DMS 273 (cell line): Measurements from ENCODE around the gene TCF3.
"Not testable (repeated sequence)": the region's sequence is repeated elsewhere in the genome, so short reads cannot be mapped to it uniquely, and the experiment has no call there.

Experiments used
- DNase-seq: peaks from one replicate; lab custom pipeline; 2025; ENCODE audit not compliant: unreplicated experiment; lab: John Stamatoyannopoulos, UW

TCF3 gene

GRCh38 chr19:1672769-1673644 is 20.6 kb upstream of the TCF3 start:
- DNase-seq, result no peak

DNA sequence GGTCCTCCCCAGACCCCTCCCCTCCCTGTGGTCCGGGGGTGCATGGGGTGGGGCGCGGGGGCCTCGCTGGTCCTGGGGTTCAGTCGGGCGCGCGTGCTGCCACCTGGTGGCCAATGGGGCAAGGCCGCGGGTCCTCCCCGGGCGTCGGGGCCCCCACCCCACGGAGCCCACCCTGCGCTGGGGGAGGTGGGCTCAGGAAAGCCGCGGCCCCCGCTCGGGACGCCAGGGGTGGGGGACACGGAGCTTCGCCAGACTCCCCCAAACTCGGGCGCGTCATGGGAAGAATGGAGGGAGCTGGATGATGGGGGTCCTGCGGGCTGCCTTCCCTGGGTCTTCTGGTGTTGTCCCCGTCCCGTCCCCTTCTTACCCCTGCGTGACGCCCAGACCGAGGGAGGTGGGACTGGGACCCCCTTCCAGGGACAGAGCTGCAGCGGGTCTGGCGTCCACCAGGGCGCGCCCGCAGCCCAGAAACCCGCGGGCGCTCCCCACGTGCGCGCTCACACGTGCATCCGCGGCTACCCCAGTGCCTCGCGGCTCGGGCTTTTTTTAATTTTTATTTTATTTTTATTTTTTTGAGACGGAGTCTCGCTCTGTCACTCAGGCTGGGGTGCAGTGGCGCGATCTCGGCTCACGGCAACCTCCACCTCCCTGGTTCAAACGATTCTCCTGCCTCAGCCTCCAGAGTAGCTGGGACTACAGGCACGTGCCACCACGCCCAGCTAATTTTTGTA is 19.8 kb upstream of the TCF3 start:
- peak; percentile 83 for DNase-seq

GRCh38 chr19:1671716-1672037 is 19.3 kb upstream of the TCF3 start:
- DNase-seq, result peak; percentile 70

- not testable (repeated sequence) for DNase-seq
Observed at GRCh38 chr19:1670747-1671146, 18.3 kb upstream of the TCF3 start.

GRCh38 chr19:1668486-1669270 is 16.3 kb upstream of the TCF3 start:
- DNase-seq, result peak; percentile 82

DNA sequence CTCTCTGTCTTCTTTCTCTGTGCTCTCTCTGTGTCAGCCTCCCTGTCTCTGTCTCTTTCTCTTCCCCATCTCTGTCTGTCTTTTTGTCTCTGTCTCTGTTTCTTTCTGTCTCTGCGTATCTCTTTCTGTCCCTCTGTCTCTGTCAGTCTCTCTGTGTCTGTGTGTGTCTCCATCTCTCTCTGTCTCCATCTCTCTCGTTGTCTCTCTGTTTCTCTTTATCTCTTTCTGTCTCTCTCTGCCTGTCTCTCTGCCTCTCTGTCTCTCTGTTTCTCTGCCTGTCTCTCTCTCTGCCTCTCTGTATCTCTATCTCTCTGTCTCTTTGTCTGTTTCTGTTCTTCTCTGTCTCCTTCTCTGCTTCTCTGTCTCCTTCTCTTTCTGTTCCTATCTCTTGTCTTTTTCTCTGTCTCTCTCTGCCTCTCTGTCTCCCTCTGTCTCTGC is 15.7 kb upstream of the TCF3 start:
- DNase-seq, result no peak

GRCh38 chr19:1665565-1666047 is 13.2 kb upstream of the TCF3 start:
- DNase-seq, result no peak

- DNase-seq, result no peak
Observed at GRCh38 chr19:1663852-1664251, 11.4 kb upstream of the TCF3 start.

- DNase-seq, result not testable (repeated sequence)
Observed at GRCh38 chr19:1663227-1663626, 10.8 kb upstream of the TCF3 start.

GRCh38 chr19:1661995-1662394 is 9.6 kb upstream of the TCF3 start:
- DNase-seq, result no peak

DNA sequence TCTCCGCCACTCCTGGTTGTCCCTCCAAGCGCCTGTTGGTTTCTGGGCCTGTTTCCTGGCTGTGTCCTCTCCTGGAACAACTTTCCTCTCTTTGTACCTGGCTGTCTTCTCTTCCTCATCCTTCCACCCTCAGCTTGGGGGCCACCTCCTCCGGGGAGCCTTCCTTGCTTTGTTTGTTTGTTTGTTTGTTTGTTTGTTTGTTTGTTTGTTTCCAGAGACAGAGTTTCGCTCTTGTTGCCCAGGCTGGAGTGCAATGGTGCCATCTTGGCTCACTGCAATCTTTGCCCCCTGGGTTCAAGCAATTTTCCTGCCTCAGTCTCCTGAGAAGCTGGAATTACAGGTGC is 6.6 kb upstream of the TCF3 start:
- no peak for DNase-seq

DNA sequence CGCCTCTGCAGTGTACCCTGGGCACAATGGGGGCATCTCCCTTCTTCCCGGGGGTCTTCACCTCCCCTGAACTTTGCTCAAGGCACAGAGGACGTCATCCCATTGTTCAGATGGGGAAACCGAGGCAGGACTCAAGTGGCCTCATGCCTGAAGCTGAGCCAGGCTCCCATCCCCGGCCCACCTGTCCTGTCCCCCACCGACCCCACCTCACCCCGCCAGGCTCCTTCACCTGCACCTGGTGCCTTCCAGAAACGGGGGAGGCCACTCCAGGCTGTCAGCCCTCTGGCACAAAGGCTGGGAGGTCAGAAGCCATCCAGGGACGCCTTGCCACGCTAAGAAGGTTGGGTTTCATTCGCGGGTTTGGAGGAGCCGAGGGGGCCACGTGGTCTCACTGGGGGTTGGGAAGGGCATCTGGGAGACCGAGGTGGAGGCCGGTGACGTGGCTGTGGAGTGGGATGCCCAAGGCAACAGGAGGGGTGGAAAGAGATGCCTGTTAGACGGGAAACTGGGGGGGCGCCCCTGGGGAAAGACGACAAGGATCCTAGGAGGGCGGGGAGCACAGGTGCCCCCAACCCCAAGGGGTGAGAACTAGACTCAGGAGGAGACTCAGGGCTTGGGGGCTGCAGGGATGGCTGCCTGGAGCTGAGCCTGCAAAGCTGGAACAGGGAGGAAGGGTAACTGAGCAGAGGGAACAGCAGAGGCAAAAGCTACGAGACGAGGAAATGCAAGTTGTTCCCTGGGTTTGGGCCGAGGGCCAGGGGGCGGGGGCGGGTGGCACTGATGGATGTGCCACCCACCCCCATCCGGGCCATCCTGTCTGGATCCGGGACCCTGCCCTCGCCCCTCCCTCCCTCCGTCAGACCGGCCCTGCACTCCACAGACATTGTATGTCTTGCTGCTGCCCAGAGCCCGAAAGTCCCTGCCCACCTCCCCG is 6.0 kb upstream of the TCF3 start:
- peak; percentile 47 for DNase-seq

GRCh38 chr19:1657746-1658145 is 5.3 kb upstream of the TCF3 start:
- DNase-seq, result no peak

DNA sequence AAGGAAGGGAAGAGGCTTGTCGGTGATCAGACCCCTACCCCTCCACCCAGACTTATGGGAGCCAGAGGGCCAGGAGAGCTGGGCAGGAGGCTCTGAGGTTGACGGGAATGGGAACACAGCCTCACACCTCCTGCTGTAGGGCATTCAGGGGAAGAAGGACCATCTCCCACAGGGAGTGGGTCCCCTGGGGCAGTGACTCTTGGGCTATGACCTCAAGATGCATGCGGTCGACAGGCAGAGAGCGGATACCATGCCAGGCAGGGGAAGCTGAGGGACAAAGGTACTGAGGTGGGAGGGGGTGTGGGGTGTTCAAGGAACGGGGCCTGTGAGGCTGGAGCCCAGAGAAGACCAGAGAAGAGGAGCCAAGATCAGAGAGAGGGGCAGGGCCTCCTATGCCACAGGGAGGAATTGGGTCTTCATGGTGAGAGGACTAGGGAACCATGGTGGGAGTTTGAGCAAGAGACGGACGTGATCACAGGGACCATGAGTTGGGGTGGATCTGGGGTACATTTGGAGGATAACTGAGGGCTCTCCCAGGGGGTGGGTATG is 4.6 kb upstream of the TCF3 start:
- DNase-seq, result no peak

GRCh38 chr19:1655987-1656608 is 3.7 kb upstream of the TCF3 start:
- DNase-seq, result no peak

DNA sequence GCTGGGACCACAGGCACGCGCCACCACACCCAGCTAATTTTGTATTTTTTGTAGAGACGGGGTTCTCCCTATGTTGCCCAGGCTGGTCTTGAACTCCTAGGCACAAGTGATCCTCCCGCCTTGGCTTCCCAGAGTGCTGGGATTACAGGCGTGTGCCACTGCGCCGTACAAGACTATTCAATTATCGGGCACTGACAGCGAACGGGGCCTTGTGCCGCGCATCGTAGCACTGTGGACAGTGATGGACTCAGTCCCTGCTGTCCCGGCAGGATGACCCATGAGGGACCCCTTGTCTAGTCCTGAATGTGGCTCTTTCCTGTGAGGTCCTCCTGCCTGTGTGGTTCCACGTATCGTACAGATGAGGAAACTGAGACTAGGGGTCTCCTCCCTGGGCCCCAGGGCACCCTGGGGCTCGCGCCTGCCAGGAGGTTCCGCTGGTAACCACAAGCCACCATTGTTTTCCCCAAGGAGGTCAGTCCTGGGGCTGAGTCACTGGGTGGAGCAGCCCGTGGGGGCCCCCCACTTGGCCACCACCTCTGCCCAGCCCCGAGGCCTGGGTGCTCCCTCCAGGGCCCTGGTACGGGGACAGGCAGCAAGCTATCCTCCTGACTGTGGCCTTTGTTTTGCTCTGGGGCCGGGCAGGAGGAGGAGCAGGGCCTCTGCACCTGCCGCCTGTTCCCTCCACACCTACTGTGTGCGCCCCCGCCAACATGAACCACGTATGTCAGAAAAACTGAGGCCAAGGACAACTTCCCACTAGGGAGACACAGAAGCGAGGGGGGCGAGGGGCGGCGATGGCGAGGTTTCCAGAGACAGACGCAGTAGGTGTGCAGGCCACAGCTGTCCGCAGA is 2.9 kb upstream of the TCF3 start:
- DNase-seq, result no peak

- DNase-seq, result no peak
Observed at GRCh38 chr19:1654178-1654792, 1.9 kb upstream of the TCF3 start.

- DNase-seq, result no peak
Observed at GRCh38 chr19:1653300-1653628, 849 bp upstream of the TCF3 start.
